Skeletal muscle tissue (tissue), 4 donors: ENCODE data around the gene IL1RN. TPM values are rescaled to one million over a fixed set of nuclear protein-coding genes. Genes with fewer than 3 reads are reported as not detected.
A peak's percentile ranks its signal among the peaks of the same experiment; 100 is the strongest.

ENCODE experiments used
- H3K27ac ChIP-seq: one replicate; pipeline ENCODE4 v1.7.0; 2013; ENCODE audit warnings: mild to moderate bottlenecking, low read depth, low read length, inconsistent platforms
- H3K27me3 ChIP-seq, 3 donors: one replicate each; pipeline ENCODE4 v1.7.0; 2013; ENCODE audit warnings: low read length in 3 of 3; ENCODE audit not compliant: control insufficient read depth in 3 of 3, insufficient read depth in 3 of 3
- H3K36me3 ChIP-seq, 3 donors: one replicate each; pipeline ENCODE4 v1.7.0; 2013; ENCODE audit warnings: low read length in 3 of 3; ENCODE audit not compliant: control insufficient read depth in 3 of 3, insufficient read depth in 3 of 3
- H3K4me1 ChIP-seq, 3 donors: one replicate each; pipeline ENCODE4 v1.7.0; 2013; ENCODE audit warnings: low read length in 3 of 3, mild to moderate bottlenecking in 3 of 3; ENCODE audit not compliant: control insufficient read depth in 3 of 3, insufficient read depth in 3 of 3
- H3K4me3 ChIP-seq, 3 donors: one replicate each; pipeline ENCODE4 v1.7.0; 2013; ENCODE audit warnings: low read length in 3 of 3
- H3K9ac ChIP-seq, 3 donors: one replicate each; pipeline ENCODE4 v1.7.0; 2013; ENCODE audit warnings: low read length in 3 of 3, mild to moderate bottlenecking in 3 of 3, moderate library complexity in 2 of 3, low read depth in 1 of 3
- H3K9me3 ChIP-seq, 3 donors: one replicate each; pipeline ENCODE4 v1.7.0; 2013; ENCODE audit warnings: low read length in 3 of 3; ENCODE audit not compliant: control insufficient read depth in 3 of 3
- total RNA-seq: library from RNA; depleted of rRNA; stranded (reverse); fragments of >200 nt; gene quantifications from one replicate; pipeline ENCODE4 v1.2.3, GENCODE V29; 2014
- donor health status: Osteomylitis.

IL1RN gene
- total RNA-seq, 1 donor from 2014 or later = not detected

DNA sequence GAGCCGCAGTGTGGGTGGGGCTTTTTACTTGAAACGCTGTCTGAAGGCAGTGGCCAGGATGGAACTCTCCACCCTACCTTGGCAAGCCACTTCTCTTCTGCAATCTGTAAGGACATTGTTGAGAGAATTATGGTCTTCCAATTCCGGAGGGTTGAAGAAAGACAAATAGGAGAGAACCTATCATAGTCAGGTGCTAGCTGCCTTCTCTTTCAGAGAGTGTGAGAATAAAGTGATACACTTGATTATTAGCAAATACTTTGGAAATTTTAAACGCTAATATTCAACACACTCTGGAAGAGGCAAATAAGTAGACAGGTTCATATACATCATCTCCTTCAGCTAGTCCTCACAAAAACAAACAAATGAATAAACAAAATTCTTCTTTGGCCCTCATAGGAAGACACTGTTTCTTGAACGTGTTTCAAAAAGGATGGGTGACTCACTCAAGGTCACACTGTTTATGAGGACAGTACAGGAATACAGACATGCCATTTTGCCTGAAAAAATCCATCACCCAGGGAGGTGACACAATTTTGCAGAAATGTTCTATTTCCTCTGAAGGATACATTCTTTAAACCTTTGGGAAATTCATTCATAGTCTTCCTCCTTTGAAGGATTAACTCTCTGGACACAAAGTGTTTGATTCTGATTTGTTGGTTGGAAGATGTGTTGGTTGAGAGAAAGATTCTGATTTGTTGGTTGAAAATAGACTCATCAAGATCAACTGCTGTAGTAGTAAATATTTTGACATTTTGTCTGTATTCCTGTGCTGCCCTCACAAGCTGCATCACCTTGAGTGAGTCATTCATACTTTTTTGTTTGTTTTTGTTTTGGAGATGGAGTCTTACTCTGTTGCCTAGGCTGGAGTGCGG is 2.2 kb upstream of the IL1RN start:
- H3K9ac ChIP-seq = no peak overlapping the region
- no peak overlapping the region for H3K4me3 ChIP-seq
- H3K27ac ChIP-seq = no peak overlapping the region
- no peaks in the 10 kb centered on the region for H3K9me3 ChIP-seq
- no peaks in the 10 kb centered on the region for H3K36me3 ChIP-seq
- H3K27me3 ChIP-seq = peaks cover 0 to 3% (median 0%) of the 10 kb centered on the region in 3 donors
- H3K4me1 ChIP-seq = peaks cover 0 to 8% (median 7%) of the 10 kb centered on the region in 3 donors

DNA sequence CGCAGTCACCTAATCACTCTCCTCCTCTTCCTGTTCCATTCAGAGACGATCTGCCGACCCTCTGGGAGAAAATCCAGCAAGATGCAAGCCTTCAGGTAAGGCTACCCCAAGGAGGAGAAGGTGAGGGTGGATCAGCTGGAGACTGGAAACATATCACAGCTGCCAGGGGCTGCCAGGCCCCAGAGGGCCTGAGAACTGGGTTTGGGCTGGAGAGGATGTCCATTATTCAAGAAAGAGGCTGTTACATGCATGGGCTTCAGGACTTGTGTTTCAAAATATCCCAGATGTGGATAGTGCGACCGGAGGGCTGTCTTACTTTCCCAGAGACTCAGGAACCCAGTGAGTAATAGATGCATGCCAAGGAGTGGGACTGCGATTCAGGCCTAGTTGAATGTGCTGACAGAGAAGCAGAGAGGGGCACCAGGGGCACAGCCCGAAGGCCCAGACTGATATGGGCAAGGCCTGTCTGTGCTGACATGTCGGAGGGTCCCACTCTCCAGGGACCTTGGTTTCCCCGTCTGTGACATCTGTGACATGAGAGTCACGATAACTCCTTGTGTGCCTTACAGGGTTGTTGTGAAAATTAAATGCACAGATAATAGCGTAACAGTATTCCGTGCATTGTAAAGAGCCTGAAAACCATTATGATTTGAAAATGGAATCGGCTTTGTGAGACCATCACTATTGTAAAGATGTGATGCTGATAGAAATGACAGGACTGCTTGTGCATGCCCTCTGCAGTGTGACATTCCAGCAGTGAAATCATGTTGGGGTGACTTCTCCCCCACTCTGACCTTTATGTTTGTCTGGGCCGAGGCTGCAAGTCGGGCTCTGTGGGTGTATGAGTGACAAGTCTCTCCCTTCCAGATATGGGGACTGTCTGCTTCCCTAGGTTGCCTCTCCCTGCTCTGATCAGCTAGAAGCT is 510 bp downstream of the IL1RN start:
- H3K36me3 ChIP-seq = no peaks in the 10 kb centered on the region
- H3K4me1 ChIP-seq = peaks cover 0 to 8% (median 7%) of the 10 kb centered on the region in 3 donors
- H3K9ac ChIP-seq = no peak overlapping the region
- no peak overlapping the region for H3K27ac ChIP-seq
- H3K9me3 ChIP-seq = no peaks in the 10 kb centered on the region
- peak overlapping the region in 1 of 3 donors; percentile 20 for H3K4me3 ChIP-seq
- H3K27me3 ChIP-seq = no peaks in the 10 kb centered on the region

DNA sequence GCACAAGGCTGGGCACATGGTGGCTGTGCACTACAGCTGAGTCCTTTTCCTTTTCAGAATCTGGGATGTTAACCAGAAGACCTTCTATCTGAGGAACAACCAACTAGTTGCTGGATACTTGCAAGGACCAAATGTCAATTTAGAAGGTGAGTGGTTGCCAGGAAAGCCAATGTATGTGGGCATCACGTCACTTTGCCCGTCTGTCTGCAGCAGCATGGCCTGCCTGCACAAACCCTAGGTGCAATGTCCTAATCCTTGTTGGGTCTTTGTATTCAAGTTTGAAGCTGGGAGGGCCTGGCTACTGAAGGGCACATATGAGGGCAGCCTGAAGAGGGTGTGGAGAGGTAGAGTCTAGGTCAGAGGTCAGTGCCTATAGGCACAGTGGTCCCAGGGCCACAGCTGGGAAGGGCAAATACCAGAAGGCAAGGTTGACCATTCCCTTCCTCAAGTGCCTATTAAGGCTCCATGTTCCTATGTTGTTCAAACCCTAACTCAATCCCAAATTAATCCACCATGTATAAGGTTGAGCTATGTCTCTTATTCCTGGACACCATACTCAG is 2.2 kb downstream of the IL1RN start:
- no peak overlapping the region for H3K4me3 ChIP-seq
- no peaks in the 10 kb centered on the region for H3K27me3 ChIP-seq

DNA sequence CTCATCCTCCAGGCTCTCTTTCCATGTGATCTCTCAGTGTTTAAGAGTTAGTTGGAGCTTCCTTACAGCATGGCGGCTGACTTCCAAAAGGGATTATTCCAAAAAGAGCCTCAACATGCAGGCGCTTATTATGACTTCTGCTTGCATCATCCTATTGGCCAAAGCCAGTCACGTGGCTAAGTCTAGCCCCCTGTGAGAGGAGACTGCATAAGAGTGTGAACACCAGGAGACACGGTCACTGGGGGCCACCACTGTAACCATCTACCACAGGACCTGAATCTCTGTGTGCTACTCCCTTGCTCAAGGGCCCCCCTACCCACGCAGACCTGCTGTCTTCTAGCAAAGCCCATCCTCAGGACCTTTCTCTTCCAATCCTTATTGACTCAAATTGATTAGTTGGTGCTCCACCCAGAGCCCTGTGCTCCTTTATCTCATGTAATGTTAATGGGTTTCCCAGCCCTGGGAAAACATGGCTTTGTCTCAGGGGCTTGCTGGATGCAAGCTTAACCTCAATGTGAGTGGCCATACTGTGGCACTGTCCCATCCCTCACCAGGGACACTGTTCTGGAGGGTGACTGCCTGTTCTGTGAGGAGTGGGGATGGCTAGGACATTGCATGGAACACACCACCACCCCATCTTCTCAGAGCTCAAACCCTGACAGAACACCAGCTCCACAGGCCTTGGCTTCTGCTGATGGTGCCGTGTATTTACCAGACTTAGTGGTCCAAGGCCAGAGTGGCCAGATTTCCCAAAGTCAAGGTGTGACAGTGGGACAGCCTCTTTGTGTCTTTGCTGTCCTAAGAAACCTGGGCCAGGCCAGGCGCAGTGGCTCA is 4.2 kb downstream of the IL1RN start:
- no peak overlapping the region for H3K4me3 ChIP-seq
- no peaks in the 10 kb centered on the region for H3K36me3 ChIP-seq
- H3K9ac ChIP-seq = no peak overlapping the region
- no peaks in the 10 kb centered on the region for H3K27me3 ChIP-seq
- no peaks in the 10 kb centered on the region for H3K4me1 ChIP-seq
- H3K9me3 ChIP-seq = no peaks in the 10 kb centered on the region
- H3K27ac ChIP-seq = no peak overlapping the region

More for the DNA sequence above, 2.2 kb downstream of the IL1RN start:
- Histone ChIP-seq H3K9ac (no peak overlapping the region), H3K27ac (no peak overlapping the region), H3K4me1 (peaks cover 0 to 4% (median 3%) of the 10 kb centered on the region in 3 donors), H3K9me3 (no peaks in the 10 kb centered on the region), H3K36me3 (no peaks in the 10 kb centered on the region)

DNA sequence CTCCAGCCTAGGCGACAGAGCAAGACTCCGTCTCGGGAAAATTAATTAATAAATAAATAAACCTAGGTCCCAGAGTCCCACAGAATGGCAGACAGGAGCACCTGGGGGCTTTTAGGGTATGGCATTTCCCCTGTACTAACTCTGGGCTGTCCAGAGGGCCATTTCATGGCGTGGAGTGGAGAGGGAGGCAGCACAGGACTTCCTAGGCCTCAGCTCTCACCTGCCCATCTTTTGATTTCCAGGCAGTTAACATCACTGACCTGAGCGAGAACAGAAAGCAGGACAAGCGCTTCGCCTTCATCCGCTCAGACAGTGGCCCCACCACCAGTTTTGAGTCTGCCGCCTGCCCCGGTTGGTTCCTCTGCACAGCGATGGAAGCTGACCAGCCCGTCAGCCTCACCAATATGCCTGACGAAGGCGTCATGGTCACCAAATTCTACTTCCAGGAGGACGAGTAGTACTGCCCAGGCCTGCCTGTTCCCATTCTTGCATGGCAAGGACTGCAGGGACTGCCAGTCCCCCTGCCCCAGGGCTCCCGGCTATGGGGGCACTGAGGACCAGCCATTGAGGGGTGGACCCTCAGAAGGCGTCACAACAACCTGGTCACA is 5.1 kb downstream of the IL1RN start:
- Histone ChIP-seq H3K27ac (no peak overlapping the region), H3K4me1 (no peaks in the 10 kb centered on the region), H3K4me3 (no peak overlapping the region), H3K9me3 (no peaks in the 10 kb centered on the region), H3K36me3 (no peaks in the 10 kb centered on the region), H3K27me3 (no peaks in the 10 kb centered on the region), H3K9ac (no peak overlapping the region)

DNA sequence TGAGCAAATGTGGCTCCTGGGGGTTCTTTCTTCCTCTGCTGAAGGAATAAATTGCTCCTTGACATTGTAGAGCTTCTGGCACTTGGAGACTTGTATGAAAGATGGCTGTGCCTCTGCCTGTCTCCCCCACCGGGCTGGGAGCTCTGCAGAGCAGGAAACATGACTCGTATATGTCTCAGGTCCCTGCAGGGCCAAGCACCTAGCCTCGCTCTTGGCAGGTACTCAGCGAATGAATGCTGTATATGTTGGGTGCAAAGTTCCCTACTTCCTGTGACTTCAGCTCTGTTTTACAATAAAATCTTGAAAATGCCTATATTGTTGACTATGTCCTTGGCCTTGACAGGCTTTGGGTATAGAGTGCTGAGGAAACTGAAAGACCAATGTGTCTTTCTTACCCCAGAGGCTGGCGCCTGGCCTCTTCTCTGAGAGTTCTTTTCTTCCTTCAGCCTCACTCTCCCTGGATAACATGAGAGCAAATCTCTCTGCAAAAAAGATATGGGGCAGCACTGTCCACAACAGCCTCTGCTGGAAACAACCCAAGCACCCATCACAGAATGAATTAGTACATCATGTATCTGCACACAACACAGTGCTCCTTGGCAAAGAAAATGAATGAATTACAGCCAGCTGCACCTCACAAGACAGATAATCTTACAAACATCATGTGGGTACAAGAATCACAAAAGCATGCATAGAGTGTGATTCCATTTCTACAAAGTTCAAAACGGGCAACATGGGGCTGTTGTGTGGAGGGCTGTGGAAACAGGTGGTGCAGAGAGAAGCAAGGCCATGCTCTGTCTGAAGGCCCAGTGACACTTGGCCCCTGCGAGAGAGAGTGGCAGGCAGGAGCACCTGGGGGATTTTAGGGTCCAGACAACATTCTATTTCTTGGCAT is 6.6 kb downstream of the IL1RN start:
- Histone ChIP-seq H3K36me3 (no peaks in the 10 kb centered on the region), H3K27me3 (no peaks in the 10 kb centered on the region), H3K9me3 (no peaks in the 10 kb centered on the region), H3K4me1 (no peaks in the 10 kb centered on the region), H3K9ac (no peak overlapping the region), H3K4me3 (no peak overlapping the region), H3K27ac (no peak overlapping the region)

- H3K9me3 ChIP-seq = no peaks in the 10 kb centered on the region
- no peaks in the 10 kb centered on the region for H3K4me1 ChIP-seq
- H3K9ac ChIP-seq = no peak overlapping the region
- H3K4me3 ChIP-seq = no peak overlapping the region
- no peak overlapping the region for H3K27ac ChIP-seq
- H3K27me3 ChIP-seq = no peaks in the 10 kb centered on the region
- H3K36me3 ChIP-seq = no peaks in the 10 kb centered on the region
Measured at GRCh38 chr2:113134717-113135116, 7.3 kb downstream of the IL1RN start.

- Histone ChIP-seq H3K36me3 (no peaks in the 10 kb centered on the region), H3K9ac (no peak overlapping the region), H3K4me1 (no peaks in the 10 kb centered on the region), H3K4me3 (no peak overlapping the region), H3K9me3 (no peaks in the 10 kb centered on the region), H3K27ac (no peak overlapping the region), H3K27me3 (no peaks in the 10 kb centered on the region)
Measured at GRCh38 chr2:113135317-113135716, 7.9 kb downstream of the IL1RN start.
